GM19240 (cell line): ENCODE data around the gene ACLY.
"Not testable (repeated sequence)": the region's sequence is repeated elsewhere in the genome, so short reads cannot be mapped to it uniquely, and the experiment has no call there.

Experiments used
- DNase-seq: peaks from one replicate; pipeline ENCODE4 v3.0.0; 2011; ENCODE audit warnings: low spot score; ENCODE audit not compliant: insufficient read length

Gene ACLY

GRCh38 chr17:41939693-41940090 is 20.9 kb upstream of the ACLY start:
- no peak for DNase-seq

GRCh38 chr17:41939044-41939692 is 20.4 kb upstream of the ACLY start:
- no peak for DNase-seq

GRCh38 chr17:41937970-41938954 is 19.5 kb upstream of the ACLY start:
- no peak for DNase-seq

- no peak for DNase-seq
Observed at GRCh38 chr17:41935641-41936040, 16.9 kb upstream of the ACLY start.

GRCh38 chr17:41932816-41933389 is 14.2 kb upstream of the ACLY start:
- DNase-seq: no peak

- DNase-seq: not testable (repeated sequence)
Observed at GRCh38 chr17:41931715-41932114, 13.0 kb upstream of the ACLY start.

- not testable (repeated sequence) for DNase-seq
Observed at GRCh38 chr17:41930833-41931156, 12.0 kb upstream of the ACLY start.

GRCh38 chr17:41930009-41930832 is 11.5 kb upstream of the ACLY start, which contains the start of gene ODAD4:
Gene ODAD4, plus strand, starts transcription at chr17:41930617. Its CDS starts 107 bp downstream, at chr17:41930724.
- peak; percentile 92 for DNase-seq

- no peak for DNase-seq
Observed at GRCh38 chr17:41928693-41929251, 10.0 kb upstream of the ACLY start.

- no peak for DNase-seq
Observed at GRCh38 chr17:41925991-41926590, 7.3 kb upstream of the ACLY start.

- no peak for DNase-seq
Observed at GRCh38 chr17:41920580-41920955, 1.8 kb upstream of the ACLY start.

- DNase-seq: no peak
Observed at GRCh38 chr17:41919840-41920579, 1.3 kb upstream of the ACLY start.

- no peak for DNase-seq
Observed at GRCh38 chr17:41919165-41919817, 540 bp upstream of the ACLY start.

GRCh38 chr17:41917679-41918313 is 955 bp downstream of the ACLY start:
- DNase-seq: peak; percentile 21

GRCh38 chr17:41917192-41917591 is 1.6 kb downstream of the ACLY start:
- no peak for DNase-seq

GRCh38 chr17:41915566-41915965 is 3.2 kb downstream of the ACLY start:
- no peak for DNase-seq

- DNase-seq: no peak
Observed at GRCh38 chr17:41915020-41915419, 3.7 kb downstream of the ACLY start.

GRCh38 chr17:41914358-41914766 is 4.4 kb downstream of the ACLY start:
- DNase-seq: no peak

GRCh38 chr17:41913798-41914197 is 5.0 kb downstream of the ACLY start:
- DNase-seq: no peak
